BLaER1 treated with 17β-estradiol and CSF1 and Interleukin-3, amounts not matched to agents 10 nM and 100 nM (cell line): ENCODE measurements around the gene P2RX2.

Experiments
- H3K27ac ChIP-seq, 11 experiments: shearing (Covaris generic); formaldehyde crosslinking; 2 replicates each; pipeline ENCODE4 v1.8.1; 2022
- H3K27me3 ChIP-seq, 11 experiments: shearing (Covaris generic); formaldehyde crosslinking; 2 replicates each; pipeline ENCODE4 v1.8.1; 2022
- H3K36me3 ChIP-seq, 11 experiments: shearing (Covaris generic); formaldehyde crosslinking; 2 replicates each; pipeline ENCODE4 v1.8.1; 2022
- H3K4me1 ChIP-seq, 10 experiments: shearing (Covaris generic); formaldehyde crosslinking; 2 replicates each; pipeline ENCODE4 v1.8.1; 2022
- H3K4me2 ChIP-seq, 11 experiments: shearing (Covaris generic); formaldehyde crosslinking; 2 replicates each; pipeline ENCODE4 v1.8.1; 2022
- H3K4me3 ChIP-seq, 10 experiments: shearing (Covaris generic); formaldehyde crosslinking; 2 replicates each; pipeline ENCODE4 v1.8.1; 2022
- H3K9ac ChIP-seq, 11 experiments: shearing (Covaris generic); formaldehyde crosslinking; 2 replicates each; pipeline ENCODE4 v1.8.1; 2022
- H3K9me3 ChIP-seq, 11 experiments: shearing (Covaris generic); formaldehyde crosslinking; replicated peaks in 1 of 11; 2 replicates each; pipeline ENCODE4 v1.8.1; 2022
- H4K20me1 ChIP-seq, 11 experiments: shearing (Covaris generic); formaldehyde crosslinking; 2 replicates each; pipeline ENCODE4 v1.8.1; 2022
- Cebpa-rat ChIP-seq, 11 experiments: shearing (Covaris generic); IDR thresholded peaks; 2 replicates each; pipeline ENCODE4 v1.8.1; 2022

The P2RX2 gene

GRCh38 chr12:132603240-132604150, 15.1 kb upstream of the P2RX2 start:
- Histone ChIP-seq H4K20me1 (peaks cover 0 to 19% (median 0%) of the 10 kb centered on the region in 11 experiments; a peak in 2 of 22 replicates), H3K4me3 (no peak overlapping the region), H3K4me2 (no peak overlapping the region), H3K9me3 (no peaks in the 10 kb centered on the region), H3K4me1 (peaks cover 22 to 39% (median 31%) of the 10 kb centered on the region in 10 experiments), H3K27ac (no peak overlapping the region), H3K9ac (no peak overlapping the region; a peak in 1 of 22 replicates), H3K27me3 (peaks cover 58 to 76% (median 66%) of the 10 kb centered on the region in 11 experiments), H3K36me3 (no peaks in the 10 kb centered on the region)
- no peak for TF ChIP-seq Cebpa-rat (IDR thresholded peaks at IDR 0.05)

- Histone ChIP-seq H4K20me1 (peaks cover 0 to 19% (median 0%) of the 10 kb centered on the region in 11 experiments; a peak in 2 of 22 replicates), H3K9me3 (no peaks in the 10 kb centered on the region), H3K4me3 (no peak overlapping the region), H3K36me3 (no peaks in the 10 kb centered on the region), H3K27me3 (peaks cover 58 to 83% (median 68%) of the 10 kb centered on the region in 11 experiments), H3K9ac (no peak overlapping the region), H3K4me1 (peaks cover 23 to 41% (median 32%) of the 10 kb centered on the region in 10 experiments), H3K27ac (no peak overlapping the region), H3K4me2 (no peak overlapping the region)
- no peak for TF ChIP-seq Cebpa-rat (IDR thresholded peaks at IDR 0.05)
Measured at GRCh38 chr12:132604151-132604618, 14.4 kb upstream of the P2RX2 start.

- H3K9me3 ChIP-seq, result no peaks in the 10 kb centered on the region
- no peak for TF ChIP-seq Cebpa-rat (IDR thresholded peaks at IDR 0.05)
- H3K9ac ChIP-seq, result no peak overlapping the region
- peaks cover 0 to 19% (median 0%) of the 10 kb centered on the region in 11 experiments; a peak in 2 of 22 replicates for H4K20me1 ChIP-seq
- peaks cover 62 to 89% (median 75%) of the 10 kb centered on the region in 11 experiments for H3K27me3 ChIP-seq
- peaks cover 19 to 39% (median 28%) of the 10 kb centered on the region in 10 experiments for H3K4me1 ChIP-seq
- no peak overlapping the region for H3K27ac ChIP-seq
- H3K4me3 ChIP-seq, result no peak overlapping the region
- H3K36me3 ChIP-seq, result no peaks in the 10 kb centered on the region
- no peak overlapping the region for H3K4me2 ChIP-seq
Measured at GRCh38 chr12:132604668-132605441, 13.7 kb upstream of the P2RX2 start.

- Histone ChIP-seq H3K9me3 (no peaks in the 10 kb centered on the region), H3K9ac (no peak overlapping the region), H3K4me3 (no peak overlapping the region), H3K36me3 (no peaks in the 10 kb centered on the region), H4K20me1 (peaks cover 0 to 19% (median 0%) of the 10 kb centered on the region in 11 experiments; a peak in 2 of 22 replicates), H3K27me3 (peaks cover 72 to 98% (median 85%) of the 10 kb centered on the region in 11 experiments), H3K4me1 (peaks cover 14 to 39% (median 28%) of the 10 kb centered on the region in 10 experiments), H3K4me2 (no peak overlapping the region), H3K27ac (no peak overlapping the region)
- TF ChIP-seq Cebpa-rat (IDR thresholded peaks at IDR 0.05), result no peak
Measured at GRCh38 chr12:132605892-132606291, 12.7 kb upstream of the P2RX2 start.

GRCh38 chr12:132606466-132606865, 12.1 kb upstream of the P2RX2 start:
- H3K27ac ChIP-seq, result no peak overlapping the region
- peak overlapping the region in 3 of 11 experiments; percentile 3 to 40 (median 20); a peak in 3 of 22 replicates for H3K4me2 ChIP-seq
- H3K9me3 ChIP-seq, result peaks cover 2 to 4% (median 3%) of the 10 kb centered on the region in 11 experiments; a peak in 15 of 22 replicates
- H3K9ac ChIP-seq, result no peak overlapping the region
- H3K4me3 ChIP-seq, result no peak overlapping the region
- H4K20me1 ChIP-seq, result peaks cover 0 to 19% (median 0%) of the 10 kb centered on the region in 11 experiments; a peak in 2 of 22 replicates
- no peaks in the 10 kb centered on the region for H3K36me3 ChIP-seq
- H3K4me1 ChIP-seq, result peaks cover 13 to 34% (median 24%) of the 10 kb centered on the region in 10 experiments
- H3K27me3 ChIP-seq, result peaks cover 72 to 96% (median 86%) of the 10 kb centered on the region in 11 experiments
- no peak for TF ChIP-seq Cebpa-rat (IDR thresholded peaks at IDR 0.05)

GRCh38 chr12:132606927-132607326, 11.6 kb upstream of the P2RX2 start:
- H3K4me3 ChIP-seq, result no peak overlapping the region
- peaks cover 13 to 34% (median 24%) of the 10 kb centered on the region in 10 experiments for H3K4me1 ChIP-seq
- peaks cover 0 to 19% (median 0%) of the 10 kb centered on the region in 11 experiments; a peak in 2 of 22 replicates for H4K20me1 ChIP-seq
- no peak for TF ChIP-seq Cebpa-rat (IDR thresholded peaks at IDR 0.05)
- H3K9me3 ChIP-seq, result peaks cover 7 to 8% (median 8%) of the 10 kb centered on the region in 11 experiments; a peak in 16 of 22 replicates
- no peaks in the 10 kb centered on the region for H3K36me3 ChIP-seq
- no peak overlapping the region for H3K27ac ChIP-seq
- H3K27me3 ChIP-seq, result peaks cover 69 to 96% (median 82%) of the 10 kb centered on the region in 11 experiments
- peak overlapping the region in 3 of 11 experiments; percentile 3 to 40 (median 20); a peak in 4 of 22 replicates for H3K4me2 ChIP-seq
- H3K9ac ChIP-seq, result no peak overlapping the region

- H3K4me3 ChIP-seq, result no peak overlapping the region
- H3K36me3 ChIP-seq, result no peaks in the 10 kb centered on the region
- H3K4me2 ChIP-seq, result peak overlapping the region in 7 of 11 experiments; percentile 5 to 85 (median 41); a peak in 5 of 22 replicates
- TF ChIP-seq Cebpa-rat (IDR thresholded peaks at IDR 0.05), result no peak
- H3K9me3 ChIP-seq, result peaks cover 7 to 10% (median 8%) of the 10 kb centered on the region in 11 experiments; a peak in 16 of 22 replicates
- peaks cover 0 to 19% (median 0%) of the 10 kb centered on the region in 11 experiments; a peak in 2 of 22 replicates for H4K20me1 ChIP-seq
- H3K9ac ChIP-seq, result no peak overlapping the region
- H3K27ac ChIP-seq, result no peak overlapping the region
- H3K4me1 ChIP-seq, result peaks cover 13 to 31% (median 25%) of the 10 kb centered on the region in 10 experiments
- peaks cover 53 to 81% (median 66%) of the 10 kb centered on the region in 11 experiments for H3K27me3 ChIP-seq
Measured at GRCh38 chr12:132608231-132609171, 10.1 kb upstream of the P2RX2 start.
